Sigmoid colon (tissue), 7 donors: ENCODE measurements around the gene SEMA4A. TPM values are rescaled to one million over a fixed set of nuclear protein-coding genes. Genes with fewer than 3 reads are reported as not detected.

ENCODE experiments used
- DNase-seq: peaks from one replicate; pipeline ENCODE4 v3.0.0-alpha.2; 2019
- H3K27ac ChIP-seq, 4 donors: fragments of 200-600 bp; sonication (generic); one replicate each; pipeline ENCODE4 v1.5.1; 2016 to 2019; ENCODE audit warnings: mild to moderate bottlenecking in 1 of 4
- H3K27me3 ChIP-seq, 3 donors: fragments of 200-600 bp; sonication (generic); one replicate each; pipeline ENCODE4 v1.5.1; 2019; ENCODE audit warnings: mild to moderate bottlenecking in 1 of 3
- H3K36me3 ChIP-seq, 4 donors: fragments of 200-600 bp; sonication (generic); one replicate each; pipeline ENCODE4 v1.5.1; 2016 to 2019
- H3K4me1 ChIP-seq, 4 donors: fragments of 200-600 bp; sonication (generic); one replicate each; pipeline ENCODE4 v1.5.1; 2017 to 2019
- H3K4me3 ChIP-seq, 4 donors: fragments of 200-600 bp; sonication (generic); one replicate each; pipeline ENCODE4 v1.5.1; 2017 to 2019; ENCODE audit warnings: mild to moderate bottlenecking in 2 of 4, moderate library complexity in 1 of 4
- H3K9me3 ChIP-seq, 4 donors: fragments of 200-600 bp in 3 of 4; sonication (generic) in 3 of 4; one replicate each; pipeline versions ENCODE4 v1.5.1 to v1.6.1; 2013 to 2019
- CTCF ChIP-seq, 4 experiments: fragments of 450-650 bp in 3 of 4; fragments of 200-600 bp in 1 of 4; IDR thresholded peaks; one replicate each; pipeline ENCODE4 v1.5.1; 2016 to 2019; ENCODE audit warnings: antibody characterized with exemption in 4 of 4, mild to moderate bottlenecking in 3 of 4, moderate library complexity in 2 of 4
- EP300 ChIP-seq, 4 donors: sonication (generic); formaldehyde crosslinking; IDR thresholded peaks; one replicate each; pipeline ENCODE4 v1.6.1; 2017; ENCODE audit warnings: antibody characterized with exemption in 4 of 4
- POLR2A ChIP-seq, 2 donors: fragments of 450-650 bp; IDR thresholded peaks; one replicate each; pipeline ENCODE4 v1.6.1; 2016; ENCODE audit warnings: antibody characterized with exemption in 2 of 2, mild to moderate bottlenecking in 2 of 2, moderate library complexity in 2 of 2
- POLR2AphosphoS5 ChIP-seq, 4 donors: sonication (generic); formaldehyde crosslinking; IDR thresholded peaks; one replicate each; pipeline ENCODE4 v1.6.1; 2017; ENCODE audit warnings: antibody characterized with exemption in 4 of 4
- WGBS, 2 donors: extraction: QIAGEN DNeasy Blood & Tissue Kit; methylation state at CpG; one replicate each; pipeline ENCODE4 v1.1.7; 2013; 5-methylcytosine and 5-hydroxymethylcytosine counted together
- intact Hi-C: fragments of 100-400 bp; cut with DNase I; formaldehyde crosslinking; loops from one replicate; pipeline ENCODE4 v1.15.1; 2023
- polyA plus RNA-seq, 3 donors: library from polyadenylated mRNA; stranded (reverse); fragments of 200-250 nt; gene quantifications; one replicate each; pipeline ENCODE4 v1.2.3, GENCODE V29; 2013
- total RNA-seq, 4 donors: library from RNA; depleted of rRNA; stranded (reverse); fragments of >200 nt; gene quantifications; one replicate each; pipeline ENCODE4 v1.1.0, GENCODE V29; 2016
- donor health status: healthy with polysubstance abuse.
- donor health status: Bipolar disorder and iron deficiency.
- donor health status: healthy.

Gene SEMA4A
- total and polyA plus RNA-seq, 7 donors, result 1.4 to 6.3 (median 1.8) TPM

- Histone ChIP-seq H3K27me3 (no peaks in the 10 kb centered on the region), H3K27ac (peak overlapping the region; percentile 68 to 85 (median 72)), H3K4me1 (peaks cover 0 to 17% (median 10%) of the 10 kb centered on the region in 4 donors), H3K9me3 (no peaks in the 10 kb centered on the region), H3K36me3 (no peaks in the 10 kb centered on the region), H3K4me3 (peak overlapping the region in 3 of 4 donors; percentile 48 to 61 (median 56))
- TF ChIP-seq POLR2A (IDR thresholded peaks at IDR 0.05) (no peak), POLR2AphosphoS5 (IDR thresholded peaks at IDR 0.05) (no peak), CTCF (IDR thresholded peaks at IDR 0.05) (no peak), EP300 (IDR thresholded peaks at IDR 0.05) (no peak)
- DNase-seq, result no peak
- intact Hi-C loops, result loop anchor here (5.0 kb wide), 1 partner anchor 52 kb away; the partner anchor contains the start of gene PMF1
- 76 to 86% methylated on average over 13 of the region's 13 CpGs for WGBS, 2 donors
These were observed 6.8 kb downstream of the SEMA4A start for GRCh38 chr1:156160000-156160742.

GRCh38 chr1:156160743-156161171 is 7.4 kb downstream of the SEMA4A start:
- peak in 1 of 4 donors; percentile 23 for TF ChIP-seq POLR2AphosphoS5 (IDR thresholded peaks at IDR 0.05)
- no peak for TF ChIP-seq EP300 (IDR thresholded peaks at IDR 0.05)
- no peaks in the 10 kb centered on the region for H3K36me3 ChIP-seq
- WGBS, 2 donors, result 6 to 23% methylated on average over 22 of the region's 22 CpGs
- no peaks in the 10 kb centered on the region for H3K9me3 ChIP-seq
- intact Hi-C loops, result loop anchor here (5.0 kb wide), 1 partner anchor 52 kb away; the partner anchor contains the start of gene PMF1
- H3K27me3 ChIP-seq, result no peaks in the 10 kb centered on the region
- H3K27ac ChIP-seq, result peak overlapping the region; percentile 68 to 85 (median 72)
- peaks cover 0 to 17% (median 10%) of the 10 kb centered on the region in 4 donors for H3K4me1 ChIP-seq
- peak overlapping the region in 3 of 4 donors; percentile 48 to 61 (median 56) for H3K4me3 ChIP-seq
- DNase-seq, result peak; percentile 95

- Histone ChIP-seq H3K27me3 (no peaks in the 10 kb centered on the region), H3K27ac (no peak overlapping the region), H3K36me3 (no peaks in the 10 kb centered on the region), H3K4me3 (no peak overlapping the region), H3K4me1 (peaks cover 0 to 17% (median 10%) of the 10 kb centered on the region in 4 donors), H3K9me3 (no peaks in the 10 kb centered on the region)
- DNase-seq, result no peak
- TF ChIP-seq CTCF (IDR thresholded peaks at IDR 0.05) (no peak), POLR2A (IDR thresholded peaks at IDR 0.05) (no peak), EP300 (IDR thresholded peaks at IDR 0.05) (no peak), POLR2AphosphoS5 (IDR thresholded peaks at IDR 0.05) (no peak)
- intact Hi-C loops, result loop anchor here (5.0 kb wide), 1 partner anchor 50 kb away; the partner anchor contains the start of gene PMF1
- 94 to 96% methylated on average over 5 of the region's 5 CpGs for WGBS, 2 donors
These were observed 9.1 kb downstream of the SEMA4A start for GRCh38 chr1:156162430-156163037.

- Histone ChIP-seq H3K27ac (no peak overlapping the region), H3K9me3 (no peaks in the 10 kb centered on the region), H3K27me3 (no peaks in the 10 kb centered on the region), H3K4me1 (peaks cover 0 to 17% (median 10%) of the 10 kb centered on the region in 4 donors), H3K36me3 (no peaks in the 10 kb centered on the region), H3K4me3 (no peak overlapping the region)
- WGBS, 2 donors, result 93 to 97% methylated on average over 1 of the region's 1 CpG
- no peak for DNase-seq
- intact Hi-C loops, result loop anchor here (5.0 kb wide), 1 partner anchor 49 kb away; the partner anchor contains the start of gene PMF1
- TF ChIP-seq POLR2A (IDR thresholded peaks at IDR 0.05) (no peak), EP300 (IDR thresholded peaks at IDR 0.05) (no peak), CTCF (IDR thresholded peaks at IDR 0.05) (no peak), POLR2AphosphoS5 (IDR thresholded peaks at IDR 0.05) (no peak)
These were observed 10.3 kb downstream of the SEMA4A start for GRCh38 chr1:156163712-156164111.
